DOHH2 (cell line): Measurements from ENCODE around the gene ARHGAP6.

ENCODE experiments used
- H3F3A ChIP-seq: fragments of 200-600 bp; sonication (generic), shearing (Covaris generic); 2 replicates; pipeline ENCODE4 v1.6.0; 2016; ENCODE audit warnings: antibody characterized with exemption, mild to moderate bottlenecking; ENCODE audit not compliant: control insufficient read depth, insufficient read depth
- H3K27ac ChIP-seq: fragments of 200-600 bp; sonication (generic); 2 replicates; pipeline ENCODE4 v1.5.1; 2014; ENCODE audit warnings: low read depth, mild to moderate bottlenecking, low read length, moderate library complexity
- H3K27me3 ChIP-seq: fragments of 200-600 bp; sonication (generic); 2 replicates; pipeline ENCODE4 v1.6.1; 2014; ENCODE audit warnings: mild to moderate bottlenecking, low read length, mixed read lengths; ENCODE audit not compliant: control insufficient read depth
- H3K36me3 ChIP-seq: fragments of 200-600 bp; sonication (generic); 2 replicates; pipeline ENCODE4 v1.6.1; 2014; ENCODE audit warnings: mild to moderate bottlenecking, low read length, moderate library complexity, mixed read lengths; ENCODE audit not compliant: control insufficient read depth
- H3K4me1 ChIP-seq: fragments of 200-600 bp; sonication (generic); 2 replicates; pipeline ENCODE4 v1.6.1; 2014; ENCODE audit warnings: mild to moderate bottlenecking, low read length, mixed read lengths; ENCODE audit not compliant: control insufficient read depth
- H3K4me2 ChIP-seq: fragments of 200-600 bp; sonication (generic); 2 replicates; pipeline ENCODE4 v1.6.0; 2014; ENCODE audit warnings: mild to moderate bottlenecking, low read length, moderate library complexity
- H3K4me3 ChIP-seq: fragments of 200-600 bp; sonication (generic); 2 replicates; pipeline ENCODE4 v1.5.1; 2014; ENCODE audit warnings: mild to moderate bottlenecking, low read length, mixed read lengths
- H3K79me2 ChIP-seq: fragments of 200-600 bp; sonication (generic); 2 replicates; pipeline ENCODE4 v1.6.1; 2014; ENCODE audit warnings: mild to moderate bottlenecking, low read length, mixed read lengths; ENCODE audit not compliant: control insufficient read depth
- H3K9me2 ChIP-seq: fragments of 200-600 bp; sonication (generic); replicated peaks from 2 replicates; pipeline ENCODE4 v1.6.1; 2014; ENCODE audit warnings: mild to moderate bottlenecking, low read length, mixed read lengths; ENCODE audit not compliant: control insufficient read depth
- H3K9me3 ChIP-seq: fragments of 200-600 bp; sonication (generic); 2 replicates; pipeline ENCODE4 v1.6.1; 2014; ENCODE audit warnings: antibody characterized with exemption, low read length, mixed read lengths; ENCODE audit not compliant: control insufficient read depth, insufficient read depth
- H4K20me1 ChIP-seq: fragments of 200-600 bp; sonication (generic); 2 replicates; pipeline ENCODE4 v1.6.0; 2014; ENCODE audit warnings: low read depth, mild to moderate bottlenecking, antibody characterized with exemption, low read length, moderate library complexity; ENCODE audit not compliant: control insufficient read depth, insufficient read depth
- EZH2phosphoT487 ChIP-seq: fragments of 200-600 bp; sonication (generic); IDR thresholded peaks from 2 replicates; pipeline ENCODE4 v1.6.1; 2017; ENCODE audit warnings: borderline replicate concordance, mild to moderate bottlenecking, antibody characterized with exemption, low read length, moderate library complexity, mixed read lengths
- TF ChIP-seq, protein P1 (sequence below): fragments of 200-600 bp; sonication (generic); IDR thresholded peaks from one replicate; pipeline ENCODE4 v1.5.1; 2014; ENCODE audit warnings: antibody characterized with exemption, mild to moderate bottlenecking, low read depth, low read length; ENCODE audit not compliant: poor library complexity, severe bottlenecking

ARHGAP6 gene

DNA sequence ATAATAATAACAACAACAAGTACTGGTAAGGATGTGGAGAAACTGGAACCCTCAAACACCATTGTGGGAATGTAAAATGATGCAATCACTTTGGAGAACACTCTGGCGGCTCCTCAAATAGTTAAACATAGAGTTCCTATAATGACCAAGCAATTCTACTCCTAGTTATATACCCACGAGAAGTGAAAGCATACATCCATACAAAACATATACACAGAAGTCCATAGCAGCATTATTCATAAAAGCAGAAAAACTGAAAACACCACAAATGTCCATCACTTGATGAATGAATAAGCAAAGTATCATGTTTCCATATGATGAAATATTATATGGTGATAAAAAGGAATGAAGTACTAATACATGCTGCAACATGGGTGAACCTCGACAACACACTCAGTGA lies 255.8 kb downstream of the ARHGAP6 start:
- Histone ChIP-seq H4K20me1 (no peaks in the 10 kb centered on the region), H3K27ac (no peak overlapping the region), H3K9me3 (no peaks in the 10 kb centered on the region), H3F3A (no peaks in the 10 kb centered on the region), H3K36me3 (no peaks in the 10 kb centered on the region), H3K79me2 (no peaks in the 10 kb centered on the region), H3K9me2 (no peaks in the 10 kb centered on the region), H3K4me1 (no peaks in the 10 kb centered on the region), H3K4me3 (no peak overlapping the region), H3K4me2 (no peak overlapping the region), H3K27me3 (no peaks in the 10 kb centered on the region)
- TF ChIP-seq, protein P1, sequence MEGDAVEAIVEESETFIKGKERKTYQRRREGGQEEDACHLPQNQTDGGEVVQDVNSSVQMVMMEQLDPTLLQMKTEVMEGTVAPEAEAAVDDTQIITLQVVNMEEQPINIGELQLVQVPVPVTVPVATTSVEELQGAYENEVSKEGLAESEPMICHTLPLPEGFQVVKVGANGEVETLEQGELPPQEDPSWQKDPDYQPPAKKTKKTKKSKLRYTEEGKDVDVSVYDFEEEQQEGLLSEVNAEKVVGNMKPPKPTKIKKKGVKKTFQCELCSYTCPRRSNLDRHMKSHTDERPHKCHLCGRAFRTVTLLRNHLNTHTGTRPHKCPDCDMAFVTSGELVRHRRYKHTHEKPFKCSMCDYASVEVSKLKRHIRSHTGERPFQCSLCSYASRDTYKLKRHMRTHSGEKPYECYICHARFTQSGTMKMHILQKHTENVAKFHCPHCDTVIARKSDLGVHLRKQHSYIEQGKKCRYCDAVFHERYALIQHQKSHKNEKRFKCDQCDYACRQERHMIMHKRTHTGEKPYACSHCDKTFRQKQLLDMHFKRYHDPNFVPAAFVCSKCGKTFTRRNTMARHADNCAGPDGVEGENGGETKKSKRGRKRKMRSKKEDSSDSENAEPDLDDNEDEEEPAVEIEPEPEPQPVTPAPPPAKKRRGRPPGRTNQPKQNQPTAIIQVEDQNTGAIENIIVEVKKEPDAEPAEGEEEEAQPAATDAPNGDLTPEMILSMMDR, result no peak
- no peak for TF ChIP-seq EZH2phosphoT487

DNA sequence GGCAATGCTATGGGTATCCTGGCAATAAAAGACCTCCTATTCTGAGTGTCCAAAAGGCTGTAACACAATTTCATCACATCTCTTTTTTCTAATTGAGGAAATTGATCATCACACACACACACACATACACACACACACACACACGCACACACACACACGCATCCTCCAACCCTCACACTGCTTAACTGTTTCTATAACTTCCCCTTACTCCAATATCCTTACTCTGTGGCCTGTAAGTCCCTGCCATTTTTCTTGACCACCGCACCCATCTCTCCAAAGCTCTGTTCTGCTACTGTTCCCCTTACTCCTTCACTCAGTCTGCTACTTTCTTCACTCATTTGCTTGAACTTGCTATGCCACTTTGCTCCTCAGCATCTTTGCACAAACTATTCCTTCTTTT lies 256.9 kb downstream of the ARHGAP6 start:
- TF ChIP-seq, protein P1, result no peak
- no peak for TF ChIP-seq EZH2phosphoT487
- Histone ChIP-seq H3K36me3 (no peaks in the 10 kb centered on the region), H3K79me2 (no peaks in the 10 kb centered on the region), H3K9me3 (no peaks in the 10 kb centered on the region), H3K4me3 (no peak overlapping the region), H4K20me1 (no peaks in the 10 kb centered on the region), H3F3A (no peaks in the 10 kb centered on the region), H3K9me2 (no peaks in the 10 kb centered on the region), H3K27ac (no peak overlapping the region), H3K4me1 (no peaks in the 10 kb centered on the region), H3K4me2 (no peak overlapping the region), H3K27me3 (no peaks in the 10 kb centered on the region)

DNA sequence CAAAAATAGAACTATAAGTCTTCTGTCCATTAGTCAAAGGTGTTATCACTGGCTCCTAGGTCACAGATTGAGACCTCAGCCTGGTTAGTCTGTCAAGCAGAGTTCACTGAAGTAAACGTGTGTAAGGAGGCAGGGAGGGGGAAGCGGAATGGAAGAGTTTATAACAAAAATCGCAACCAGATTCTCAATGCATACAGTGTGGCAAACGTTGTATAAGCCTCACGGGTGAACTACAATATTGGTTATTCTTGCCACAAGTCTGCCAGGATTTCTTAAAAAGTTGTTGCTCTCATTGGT lies 257.7 kb downstream of the ARHGAP6 start:
- Histone ChIP-seq H4K20me1 (no peaks in the 10 kb centered on the region), H3F3A (no peaks in the 10 kb centered on the region), H3K36me3 (no peaks in the 10 kb centered on the region), H3K79me2 (no peaks in the 10 kb centered on the region), H3K9me3 (no peaks in the 10 kb centered on the region), H3K4me2 (no peak overlapping the region), H3K4me1 (no peaks in the 10 kb centered on the region), H3K9me2 (no peaks in the 10 kb centered on the region), H3K27me3 (no peaks in the 10 kb centered on the region), H3K4me3 (no peak overlapping the region), H3K27ac (no peak overlapping the region)
- TF ChIP-seq, protein P1, result no peak
- TF ChIP-seq EZH2phosphoT487, result no peak
